ENCODE measurements around the gene FEV.

FEV gene

DNA sequence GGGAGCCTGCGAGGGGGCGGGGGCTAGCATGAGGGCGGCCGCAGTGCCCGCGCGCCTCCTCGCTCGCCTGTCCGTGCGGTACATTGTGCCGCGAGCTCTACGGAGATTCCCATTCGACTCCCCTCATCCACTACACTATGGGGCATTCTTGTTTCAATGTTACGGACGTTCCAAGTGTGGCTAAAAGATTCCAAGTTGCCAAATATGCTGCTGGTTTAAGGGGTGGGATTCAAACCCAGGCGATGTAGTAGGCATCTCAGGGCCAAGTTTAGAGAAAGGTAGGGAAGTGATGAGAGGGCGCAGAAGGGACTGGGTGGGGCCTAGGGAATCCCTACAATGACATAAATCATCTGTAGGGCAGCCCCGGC is 18.3 kb upstream of the FEV start:
- no peak for DNase-seq (ENCODE audit: low read depth)
- H3K4me3 ChIP-seq (ENCODE audit: low read depth, low read length): no peak overlapping the region
- TF ChIP-seq, protein P1, sequence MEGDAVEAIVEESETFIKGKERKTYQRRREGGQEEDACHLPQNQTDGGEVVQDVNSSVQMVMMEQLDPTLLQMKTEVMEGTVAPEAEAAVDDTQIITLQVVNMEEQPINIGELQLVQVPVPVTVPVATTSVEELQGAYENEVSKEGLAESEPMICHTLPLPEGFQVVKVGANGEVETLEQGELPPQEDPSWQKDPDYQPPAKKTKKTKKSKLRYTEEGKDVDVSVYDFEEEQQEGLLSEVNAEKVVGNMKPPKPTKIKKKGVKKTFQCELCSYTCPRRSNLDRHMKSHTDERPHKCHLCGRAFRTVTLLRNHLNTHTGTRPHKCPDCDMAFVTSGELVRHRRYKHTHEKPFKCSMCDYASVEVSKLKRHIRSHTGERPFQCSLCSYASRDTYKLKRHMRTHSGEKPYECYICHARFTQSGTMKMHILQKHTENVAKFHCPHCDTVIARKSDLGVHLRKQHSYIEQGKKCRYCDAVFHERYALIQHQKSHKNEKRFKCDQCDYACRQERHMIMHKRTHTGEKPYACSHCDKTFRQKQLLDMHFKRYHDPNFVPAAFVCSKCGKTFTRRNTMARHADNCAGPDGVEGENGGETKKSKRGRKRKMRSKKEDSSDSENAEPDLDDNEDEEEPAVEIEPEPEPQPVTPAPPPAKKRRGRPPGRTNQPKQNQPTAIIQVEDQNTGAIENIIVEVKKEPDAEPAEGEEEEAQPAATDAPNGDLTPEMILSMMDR (IDR thresholded peaks at IDR 0.05; ENCODE audit: low read depth, low read length): no peak
- TF ChIP-seq, protein P2, sequence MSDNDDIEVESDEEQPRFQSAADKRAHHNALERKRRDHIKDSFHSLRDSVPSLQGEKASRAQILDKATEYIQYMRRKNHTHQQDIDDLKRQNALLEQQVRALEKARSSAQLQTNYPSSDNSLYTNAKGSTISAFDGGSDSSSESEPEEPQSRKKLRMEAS (IDR thresholded peaks at IDR 0.05; ENCODE audit: low read depth, low read length): no peak
- TF ChIP-seq POLR2A (IDR thresholded peaks at IDR 0.05; ENCODE audit: extremely low read depth, insufficient read length) (no peak), MYC (IDR thresholded peaks at IDR 0.05; ENCODE audit: low read depth, low read length) (no peak)

DNA sequence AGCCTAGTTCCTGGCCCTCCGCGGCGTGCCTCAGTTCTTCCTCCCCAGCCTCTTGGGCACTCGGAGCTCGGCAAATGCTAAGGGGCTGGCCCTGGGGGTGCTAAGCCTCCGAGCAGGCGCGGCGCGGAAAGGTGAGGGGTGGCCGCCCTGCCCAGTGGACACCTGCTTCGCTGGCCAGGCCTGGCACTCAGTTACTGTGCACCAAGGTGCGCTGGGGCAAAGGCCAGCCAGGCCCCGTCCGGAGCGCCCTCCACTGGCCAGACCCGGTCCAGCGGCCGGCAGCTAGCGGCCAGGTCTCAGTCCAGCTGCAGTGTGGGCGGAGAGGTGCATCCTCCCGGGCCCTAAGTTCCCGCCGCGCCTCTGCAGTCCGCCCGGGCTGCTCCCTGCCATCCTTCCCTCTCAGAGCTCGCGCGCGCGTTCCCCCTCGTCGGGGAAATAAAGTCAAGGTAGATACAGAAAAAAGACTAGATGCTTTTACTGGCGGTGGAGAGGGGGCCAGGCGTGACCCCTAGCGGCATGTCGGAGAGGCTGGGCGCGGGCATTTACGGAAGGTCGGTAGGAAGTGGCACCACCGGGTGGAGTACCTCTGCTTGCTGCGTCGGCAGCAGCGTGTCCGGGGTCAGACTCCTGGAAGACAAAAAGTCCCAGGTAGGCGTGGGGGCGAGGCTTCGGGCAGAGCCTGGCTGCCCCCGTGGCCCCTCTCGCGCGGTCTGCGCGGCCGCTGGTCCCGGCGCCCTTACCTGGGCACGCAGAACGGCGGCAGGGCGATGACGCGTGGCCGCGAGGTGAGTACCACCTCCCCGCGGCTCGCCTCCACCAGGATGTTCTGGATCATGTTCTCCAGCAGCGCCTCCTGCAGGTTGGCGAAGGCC is 17.6 kb upstream of the FEV start:
- H3K4me3 ChIP-seq (ENCODE audit: low read depth, low read length): no peak overlapping the region
- DNase-seq (ENCODE audit: low read depth): no peak
- TF ChIP-seq, protein P2 (IDR thresholded peaks at IDR 0.05; ENCODE audit: low read depth, low read length): no peak
- TF ChIP-seq, protein P1 (IDR thresholded peaks at IDR 0.05; ENCODE audit: low read depth, low read length): peak; percentile 37
- no peak for TF ChIP-seq POLR2A (IDR thresholded peaks at IDR 0.05; ENCODE audit: extremely low read depth, insufficient read length)
- no peak for TF ChIP-seq MYC (IDR thresholded peaks at IDR 0.05; ENCODE audit: low read depth, low read length)

DNA sequence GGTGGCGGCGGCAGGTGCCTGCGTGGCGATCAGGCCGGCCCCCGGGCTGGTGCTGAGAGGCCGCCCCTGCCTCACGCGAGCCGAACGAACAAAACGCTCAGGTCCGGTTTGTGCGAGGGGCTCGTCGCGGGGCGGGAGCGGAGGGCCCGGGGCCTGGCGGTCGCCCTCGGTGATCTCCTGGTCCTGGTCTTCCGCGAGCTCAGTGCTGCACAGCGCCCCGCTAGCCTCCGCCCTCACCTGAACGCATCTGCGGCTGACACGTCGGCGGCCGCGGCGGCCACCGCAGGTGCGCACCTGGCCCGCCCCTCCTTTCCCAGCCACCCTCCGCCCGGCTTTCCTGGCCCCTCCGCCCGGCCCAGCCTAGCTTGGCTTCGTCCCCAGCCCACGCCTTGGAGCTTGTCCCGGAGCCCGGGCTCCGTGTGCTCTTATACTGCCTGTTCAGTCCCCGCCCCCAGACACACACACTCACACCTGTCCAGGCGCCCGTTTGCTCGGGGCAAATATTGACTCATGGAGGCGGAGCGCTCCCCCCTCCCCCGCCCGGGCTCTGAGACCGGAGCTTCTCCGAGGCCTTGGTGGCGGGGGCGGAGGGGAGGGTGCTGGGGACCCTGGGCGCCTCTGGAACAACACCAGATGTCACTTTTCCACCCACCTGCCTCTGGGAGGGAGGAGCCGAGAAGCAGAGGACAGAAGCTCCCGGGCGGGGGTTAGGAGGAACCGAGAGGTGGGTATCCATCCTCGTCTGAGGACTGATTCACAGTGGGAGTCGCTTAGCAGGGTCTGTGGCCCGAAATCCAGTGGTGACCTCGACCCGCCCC is 16.8 kb upstream of the FEV start:
- no peak overlapping the region for H3K4me3 ChIP-seq (ENCODE audit: low read depth, low read length)
- no peak for DNase-seq (ENCODE audit: low read depth)
- TF ChIP-seq POLR2A (IDR thresholded peaks at IDR 0.05; ENCODE audit: extremely low read depth, insufficient read length) (no peak), MYC (IDR thresholded peaks at IDR 0.05; ENCODE audit: low read depth, low read length) (no peak)
- TF ChIP-seq, protein P1 (IDR thresholded peaks at IDR 0.05; ENCODE audit: low read depth, low read length): no peak
- TF ChIP-seq, protein P2 (IDR thresholded peaks at IDR 0.05; ENCODE audit: low read depth, low read length): no peak

DNA sequence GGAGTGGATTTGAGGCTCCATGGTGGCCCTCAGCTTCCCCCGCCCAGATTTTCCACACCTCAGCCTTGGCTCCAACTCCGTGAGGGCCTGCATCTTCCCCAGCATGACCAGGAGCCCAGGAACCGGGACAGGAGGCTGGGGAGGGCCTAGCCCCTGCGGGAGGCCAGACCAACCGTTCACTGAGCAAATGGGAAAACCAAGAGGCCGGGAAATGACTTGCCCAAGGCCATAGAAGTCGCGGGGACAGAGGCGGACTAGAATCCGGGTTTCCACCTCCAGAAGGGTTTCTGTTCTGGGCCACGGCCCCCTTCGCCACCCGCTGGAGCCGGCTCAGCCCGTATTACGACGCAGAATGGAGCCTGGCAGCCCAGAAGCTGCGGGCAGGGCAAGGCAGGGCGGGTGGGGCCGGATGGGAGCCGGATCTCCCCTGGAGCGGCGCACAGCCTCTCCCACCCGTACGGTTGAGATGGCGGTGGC is 16.2 kb upstream of the FEV start:
- no peak for DNase-seq (ENCODE audit: low read depth)
- TF ChIP-seq, protein P1 (IDR thresholded peaks at IDR 0.05; ENCODE audit: low read depth, low read length): no peak
- TF ChIP-seq MYC (IDR thresholded peaks at IDR 0.05; ENCODE audit: low read depth, low read length): no peak
- TF ChIP-seq POLR2A (IDR thresholded peaks at IDR 0.05; ENCODE audit: extremely low read depth, insufficient read length): no peak
- TF ChIP-seq, protein P2 (IDR thresholded peaks at IDR 0.05; ENCODE audit: low read depth, low read length): no peak
- H3K4me3 ChIP-seq (ENCODE audit: low read depth, low read length): no peak overlapping the region

DNA sequence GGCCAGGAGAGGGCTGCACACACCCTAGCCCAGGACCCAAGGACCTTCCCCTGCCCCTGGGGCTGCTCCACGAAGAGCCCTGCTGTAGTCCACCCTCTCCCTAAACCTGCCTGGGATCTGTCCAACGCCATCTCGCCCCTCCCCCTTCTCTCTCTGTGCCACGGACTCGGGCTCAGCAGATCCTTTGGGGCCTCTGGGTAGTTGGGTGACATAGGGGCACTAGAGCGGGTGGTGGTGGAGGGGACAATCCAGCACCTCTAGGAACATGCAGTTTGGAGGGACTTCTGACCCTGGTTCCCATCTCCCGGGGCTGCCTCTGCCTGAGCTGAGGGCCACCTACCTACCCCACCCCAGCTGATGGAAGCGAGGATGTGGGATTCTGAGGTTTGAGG is 15.6 kb upstream of the FEV start:
- H3K4me3 ChIP-seq (ENCODE audit: low read depth, low read length): no peak overlapping the region

More for the DNA sequence above, 15.6 kb upstream of the FEV start:
- TF ChIP-seq MYC (IDR thresholded peaks at IDR 0.05; ENCODE audit: low read depth, low read length): no peak
- TF ChIP-seq, protein P1 (IDR thresholded peaks at IDR 0.05; ENCODE audit: low read depth, low read length): no peak
- TF ChIP-seq, protein P2 (IDR thresholded peaks at IDR 0.05; ENCODE audit: low read depth, low read length): no peak
- no peak for TF ChIP-seq POLR2A (IDR thresholded peaks at IDR 0.05; ENCODE audit: extremely low read depth, insufficient read length)
- no peak for DNase-seq (ENCODE audit: low read depth)
